Right atrium auricular region (tissue), 2 donors: ENCODE measurements around the gene DLX5. TPM values are rescaled to one million over a fixed set of nuclear protein-coding genes. Genes with fewer than 3 reads are reported as not detected.

Experiments used
- DNase-seq: peaks from one replicate; pipeline ENCODE4 v3.0.0-alpha.2; 2019; ENCODE audit warnings: low spot score
- H3K27ac ChIP-seq, 2 donors: fragments of 200-600 bp; sonication (generic); 1 replicate in 1 of 2; 2 replicates in 1 of 2; pipeline ENCODE4 v1.5.1; 2016 to 2019
- H3K27me3 ChIP-seq, 2 donors: fragments of 200-600 bp; sonication (generic); one replicate each; pipeline versions ENCODE4 v1.5.1 to v1.6.0; 2017 to 2019
- H3K36me3 ChIP-seq: fragments of 200-600 bp; sonication (generic); one replicate; pipeline ENCODE4 v1.5.1; 2016
- H3K4me1 ChIP-seq, 2 donors: fragments of 200-600 bp; sonication (generic); one replicate each; pipeline versions ENCODE4 v1.5.1 to v1.6.0; 2017 to 2019
- H3K4me3 ChIP-seq, 2 donors: fragments of 200-600 bp; sonication (generic); 1 replicate in 1 of 2; 2 replicates in 1 of 2; pipeline ENCODE4 v1.5.1; 2017 to 2019; ENCODE audit warnings: mild to moderate bottlenecking in 1 of 2, moderate library complexity in 1 of 2
- H3K9me3 ChIP-seq, 2 donors: fragments of 200-600 bp; sonication (generic); one replicate each; pipeline ENCODE4 v1.5.1; 2019
- CTCF ChIP-seq, 2 donors: fragments of 200-600 bp; sonication (generic); IDR thresholded peaks; one replicate each; pipeline ENCODE4 v1.5.1; 2019; ENCODE audit warnings: antibody characterized with exemption in 2 of 2
- total RNA-seq, 2 donors: library from RNA; depleted of rRNA; stranded (reverse); fragments of >200 nt; gene quantifications; one replicate each; pipeline ENCODE4 v1.1.0, GENCODE V29; 2016

DLX5 gene
- total RNA-seq, 2 donors from 2014 or later, result not detected

- Histone ChIP-seq H3K9me3 (no peaks in the 10 kb centered on the region), H3K27ac (no peak overlapping the region), H3K36me3 (no peaks in the 10 kb centered on the region), H3K27me3 (no peaks in the 10 kb centered on the region), H3K4me1 (no peaks in the 10 kb centered on the region), H3K4me3 (no peak overlapping the region)
- no peak for DNase-seq
- TF ChIP-seq CTCF (IDR thresholded peaks at IDR 0.05), result no peak
Measured at GRCh38 chr7:96976106-96976505, 48.5 kb downstream of the DLX5 start.

- H3K4me1 ChIP-seq, result no peaks in the 10 kb centered on the region
- H3K4me3 ChIP-seq, result no peak overlapping the region
- no peak overlapping the region for H3K27ac ChIP-seq
- no peak for TF ChIP-seq CTCF (IDR thresholded peaks at IDR 0.05)
- no peaks in the 10 kb centered on the region for H3K36me3 ChIP-seq
- no peaks in the 10 kb centered on the region for H3K9me3 ChIP-seq
- DNase-seq, result no peak
- H3K27me3 ChIP-seq, result no peaks in the 10 kb centered on the region
Measured at GRCh38 chr7:96973986-96974385, 50.6 kb downstream of the DLX5 start.

- Histone ChIP-seq H3K4me1 (no peaks in the 10 kb centered on the region), H3K9me3 (no peaks in the 10 kb centered on the region), H3K27me3 (no peaks in the 10 kb centered on the region), H3K27ac (no peak overlapping the region), H3K36me3 (no peaks in the 10 kb centered on the region), H3K4me3 (no peak overlapping the region)
- DNase-seq, result no peak
- no peak for TF ChIP-seq CTCF (IDR thresholded peaks at IDR 0.05)
Measured at GRCh38 chr7:96970739-96971138, 53.9 kb downstream of the DLX5 start.

Other genes starting within 250 kb of the DLX5 start
- not detected for gene DLX6, start 19.3 kb downstream of the DLX5 start, total RNA-seq
- gene SDHAF3, start 92.9 kb upstream of the DLX5 start, total RNA-seq, result 10 to 100 TPM in 1 of 2 donors, 1 to 10 TPM in 1; 4.4 to 15.8 TPM